Naive thymus-derived CD4-positive, alpha-beta T cell (primary cell): ENCODE results near the gene DNAJC1. TPM values are rescaled to one million over a fixed set of nuclear protein-coding genes. Genes with fewer than 3 reads are reported as not detected.

Source experiments
- ATAC-seq: fragments of 150-1000 bp; cut with Tn5 transposase; 2 replicates; pipeline ENCODE4 v1.10.0; 2021; ENCODE audit warnings: mild to moderate bottlenecking, moderate library complexity
- CTCF ChIA-PET: fragments of 350-600 bp; sonication (Branson Sonifier 250); formaldehyde crosslinking; loops from one replicate; lab custom pipeline; 2021; ENCODE audit warnings: antibody characterized with exemption; lab: Charles Lee
- POLR2A ChIA-PET: fragments of 350-600 bp; sonication (Branson Sonifier 250); formaldehyde crosslinking; loops from one replicate; lab custom pipeline; 2021; ENCODE audit warnings: antibody characterized with exemption, inconsistent platforms; lab: Charles Lee
- DNase-seq, 9 donors: peaks; one replicate each; pipeline versions ENCODE4 v3.0.0 to v3.0.0-alpha.2; 2020 to 2022; ENCODE audit warnings: mixed read lengths in 1 of 9
- H3K27ac ChIP-seq: one replicate; pipeline ENCODE4 v1.7.0; 2013; ENCODE audit warnings: mild to moderate bottlenecking, low read depth, low read length, moderate library complexity
- H3K27me3 ChIP-seq, 2 donors: one replicate each; pipeline ENCODE4 v1.7.0; 2013; ENCODE audit warnings: low read length in 2 of 2, mild to moderate bottlenecking in 2 of 2, moderate library complexity in 2 of 2; ENCODE audit not compliant: control insufficient read depth in 2 of 2, insufficient read depth in 2 of 2
- H3K36me3 ChIP-seq, 3 experiments: 1 replicate in 2 of 3; 2 replicates in 1 of 3; pipeline ENCODE4 v1.7.0; 2013; ENCODE audit warnings: low read length in 3 of 3, mild to moderate bottlenecking in 3 of 3, moderate library complexity in 1 of 3; ENCODE audit not compliant: insufficient read depth in 3 of 3, control insufficient read depth in 2 of 3
- H3K4me1 ChIP-seq, 2 donors: one replicate each; pipeline ENCODE4 v1.7.0; 2013; ENCODE audit warnings: low read length in 2 of 2, mild to moderate bottlenecking in 2 of 2, moderate library complexity in 1 of 2; ENCODE audit not compliant: control insufficient read depth in 2 of 2, insufficient read depth in 2 of 2
- H3K4me3 ChIP-seq: 2 replicates; pipeline ENCODE4 v1.7.0; 2013; ENCODE audit warnings: mild to moderate bottlenecking, low read length
- H3K9me3 ChIP-seq, 3 experiments: 1 replicate in 2 of 3; 2 replicates in 1 of 3; pipeline ENCODE4 v1.7.0; 2013; ENCODE audit warnings: low read length in 3 of 3; ENCODE audit not compliant: control insufficient read depth in 2 of 3
- H3K27ac Mint-ChIP-seq, 9 donors: one replicate each; pipeline ENCODE4 v1.8.0; 2020 to 2022; ENCODE audit warnings: mixed read lengths in 9 of 9, mild to moderate bottlenecking in 8 of 9, moderate library complexity in 5 of 9, inconsistent platforms in 2 of 9
- H3K27me3 Mint-ChIP-seq, 5 donors: one replicate each; pipeline ENCODE4 v1.8.0; 2021 to 2022; ENCODE audit warnings: mixed read lengths in 5 of 5, mild to moderate bottlenecking in 1 of 5
- H3K36me3 Mint-ChIP-seq, 5 donors: one replicate each; pipeline ENCODE4 v1.8.0; 2020 to 2022; ENCODE audit warnings: mixed read lengths in 5 of 5, mild to moderate bottlenecking in 3 of 5, inconsistent platforms in 1 of 5
- H3K4me1 Mint-ChIP-seq, 7 donors: one replicate each; pipeline ENCODE4 v1.8.0; 2020 to 2022; ENCODE audit warnings: mixed read lengths in 7 of 7, mild to moderate bottlenecking in 3 of 7, inconsistent platforms in 1 of 7
- H3K4me3 Mint-ChIP-seq, 10 donors: one replicate each; pipeline ENCODE4 v1.8.0; 2020 to 2022; ENCODE audit warnings: mild to moderate bottlenecking in 10 of 10, mixed read lengths in 10 of 10, moderate library complexity in 6 of 10, inconsistent platforms in 2 of 10
- H3K9me3 Mint-ChIP-seq, 11 donors: one replicate each; pipeline ENCODE4 v1.8.0; 2020 to 2022; ENCODE audit warnings: mixed read lengths in 11 of 11, mild to moderate bottlenecking in 4 of 11, inconsistent platforms in 1 of 11, moderate library complexity in 1 of 11
- intact Hi-C, 2 donors: fragments of 100-400 bp; cut with micrococcal nuclease; formaldehyde crosslinking; loops; one replicate each; pipeline ENCODE4 v1.15.1; 2023
- polyA plus RNA-seq, 2 donors: library from polyadenylated mRNA; unstranded; fragments of 300-500 nt; fragmentation: Illumina TruSeq; gene quantifications; one replicate each; pipeline ENCODE4 v1.2.3, GENCODE V29; 2021
- total RNA-seq, 6 experiments: library from RNA in 5 of 6; stranded (reverse) in 5 of 6; gene quantifications; 1 replicate in 5 of 6; 2 replicates in 1 of 6; pipeline ENCODE4 v1.2.3 and lab custom pipeline; 2021 to 2026

Gene DNAJC1
- total and polyA plus RNA-seq, 7 experiments from 2014 or later = 9.4 to 23.9 (median 12.1) TPM

GRCh38 chr10:21962358-21962757 is 41.2 kb downstream of the DNAJC1 start:
- Mint-ChIP-seq H3K9me3 (peaks cover 0 to 18% (median 4%) of the 10 kb centered on the region in 11 donors), H3K27me3 (no peaks in the 10 kb centered on the region), H3K27ac (no peak overlapping the region), H3K4me1 (peaks cover 0 to 16% (median 5%) of the 10 kb centered on the region in 7 donors), H3K36me3 (peaks cover 0 to 16% (median 10%) of the 10 kb centered on the region in 5 donors), H3K4me3 (no peak overlapping the region)
- H3K9me3 ChIP-seq = no peaks in the 10 kb centered on the region
- no peak overlapping the region for H3K27ac ChIP-seq
- DNase-seq (no peak), ATAC-seq (no peak)
- POLR2A ChIA-PET = no interaction called here
- no peaks in the 10 kb centered on the region for H3K4me1 ChIP-seq
- H3K36me3 ChIP-seq = no peaks in the 10 kb centered on the region
- intact Hi-C loops = no loop called here
- H3K4me3 ChIP-seq = no peak overlapping the region
- CTCF ChIA-PET = interaction anchor here (0.6 kb wide), 1 partner anchor 464 kb away, joined by 3 read pairs; no protein-coding TSS in a partner anchor
- no peaks in the 10 kb centered on the region for H3K27me3 ChIP-seq

DNA sequence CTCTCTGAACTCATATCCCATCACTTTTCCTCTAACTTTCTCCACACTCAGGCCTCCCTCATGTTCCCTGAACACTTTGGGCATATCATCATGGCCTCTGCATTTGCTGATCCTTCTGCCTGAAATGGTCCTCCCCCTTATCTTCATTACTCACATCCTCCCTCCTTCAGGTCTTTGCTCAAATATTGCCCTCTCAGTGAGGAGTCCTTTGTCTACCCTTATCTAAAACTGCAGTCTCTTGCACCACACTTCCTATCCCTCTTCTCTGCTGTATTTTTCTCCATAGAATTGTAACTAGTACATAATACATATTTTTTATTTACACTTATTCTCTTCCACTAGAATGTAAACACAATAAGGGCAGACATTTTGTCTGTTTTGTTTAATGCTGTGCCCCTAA is 41.7 kb downstream of the DNAJC1 start:
- peaks cover 0 to 16% (median 5%) of the 10 kb centered on the region in 7 donors for H3K4me1 Mint-ChIP-seq
- peaks cover 0 to 13% (median 4%) of the 10 kb centered on the region in 11 donors for H3K9me3 Mint-ChIP-seq
- ChIA-PET POLR2A (no interaction called here), CTCF (no interaction called here)
- H3K4me1 ChIP-seq = no peaks in the 10 kb centered on the region
- H3K4me3 ChIP-seq = no peak overlapping the region
- H3K27ac ChIP-seq = no peak overlapping the region
- DNase-seq (no peak), ATAC-seq (no peak)
- H3K27ac Mint-ChIP-seq = no peak overlapping the region
- H3K9me3 ChIP-seq = no peaks in the 10 kb centered on the region
- no peaks in the 10 kb centered on the region for H3K36me3 ChIP-seq
- H3K27me3 Mint-ChIP-seq = no peaks in the 10 kb centered on the region
- H3K27me3 ChIP-seq = no peaks in the 10 kb centered on the region
- H3K4me3 Mint-ChIP-seq = no peak overlapping the region
- intact Hi-C loops = no loop called here
- H3K36me3 Mint-ChIP-seq = peaks cover 0 to 11% (median 7%) of the 10 kb centered on the region in 5 donors

DNA sequence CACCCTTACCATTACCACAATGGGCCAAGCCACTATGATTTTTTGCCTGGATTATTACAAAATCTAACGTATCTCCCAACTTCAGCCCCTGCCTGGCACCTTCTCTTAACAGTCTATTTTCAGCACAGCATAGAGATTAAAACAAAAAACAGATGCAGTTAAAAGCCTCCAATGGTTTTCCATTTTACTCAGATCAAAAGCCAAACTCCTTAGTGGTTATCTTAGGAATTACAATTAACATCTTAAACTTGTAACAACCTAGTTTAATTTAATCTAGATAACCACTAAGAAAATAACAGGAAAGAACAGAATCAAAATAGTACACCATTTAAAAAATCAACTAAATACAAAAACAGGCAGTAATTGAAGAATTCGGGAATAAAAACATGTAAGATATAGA is 43.5 kb downstream of the DNAJC1 start:
- Mint-ChIP-seq H3K4me1 (peaks cover 0 to 15% (median 5%) of the 10 kb centered on the region in 7 donors), H3K9me3 (peaks cover 0 to 5% (median 0%) of the 10 kb centered on the region in 11 donors), H3K27me3 (no peaks in the 10 kb centered on the region), H3K27ac (peak overlapping the region in 1 of 9 donors; percentile 25), H3K4me3 (no peak overlapping the region), H3K36me3 (peaks cover 0 to 5% (median 3%) of the 10 kb centered on the region in 5 donors)
- CTCF ChIA-PET = no interaction called here
- Histone ChIP-seq H3K4me1 (no peaks in the 10 kb centered on the region), H3K9me3 (no peaks in the 10 kb centered on the region), H3K36me3 (no peaks in the 10 kb centered on the region), H3K27me3 (no peaks in the 10 kb centered on the region), H3K27ac (no peak overlapping the region), H3K4me3 (no peak overlapping the region)
- no peak for ATAC-seq
- intact Hi-C loops = loop anchor here (10.0 kb wide), 2 partner anchors 235 to 685 kb away; no protein-coding TSS in a partner anchor
- no peak for DNase-seq
- POLR2A ChIA-PET = no interaction called here

GRCh38 chr10:21954690-21955089 is 48.8 kb downstream of the DNAJC1 start:
- no peak overlapping the region for H3K4me3 Mint-ChIP-seq
- no peaks in the 10 kb centered on the region for H3K9me3 Mint-ChIP-seq
- DNase-seq (no peak), ATAC-seq (no peak)
- H3K36me3 Mint-ChIP-seq = no peaks in the 10 kb centered on the region
- H3K36me3 ChIP-seq = no peaks in the 10 kb centered on the region
- CTCF ChIA-PET = interaction anchor here (0.8 to 1.3 kb wide), 2 partner anchors 223 to 458 kb away, joined by 3 to 11 read pairs; no protein-coding TSS in a partner anchor
- intact Hi-C loops = loop anchor here (5.0 to 10.0 kb wide), 5 partner anchors 222 to 877 kb away; no protein-coding TSS in a partner anchor
- H3K4me1 Mint-ChIP-seq = peaks cover 0 to 5% (median under 1%) of the 10 kb centered on the region in 7 donors
- no peaks in the 10 kb centered on the region for H3K27me3 ChIP-seq
- no peak overlapping the region for H3K27ac Mint-ChIP-seq
- H3K4me1 ChIP-seq = no peaks in the 10 kb centered on the region
- no peak overlapping the region for H3K4me3 ChIP-seq
- no peak overlapping the region for H3K27ac ChIP-seq
- H3K27me3 Mint-ChIP-seq = no peaks in the 10 kb centered on the region
- H3K9me3 ChIP-seq = no peaks in the 10 kb centered on the region
- POLR2A ChIA-PET = interaction anchor here (1.2 kb wide), 1 partner anchor 459 kb away, joined by 7 read pairs; no protein-coding TSS in a partner anchor

GRCh38 chr10:21954132-21954531 is 49.4 kb downstream of the DNAJC1 start:
- no peaks in the 10 kb centered on the region for H3K27me3 ChIP-seq
- no peak overlapping the region for H3K4me3 ChIP-seq
- H3K9me3 ChIP-seq = no peaks in the 10 kb centered on the region
- Mint-ChIP-seq H3K9me3 (no peaks in the 10 kb centered on the region), H3K4me3 (no peak overlapping the region), H3K36me3 (no peaks in the 10 kb centered on the region), H3K27me3 (no peaks in the 10 kb centered on the region), H3K4me1 (peaks cover 0 to 5% (median 0%) of the 10 kb centered on the region in 7 donors), H3K27ac (no peak overlapping the region)
- CTCF ChIA-PET = interaction anchor here (0.8 to 1.3 kb wide), 2 partner anchors 222 to 458 kb away, joined by 3 to 11 read pairs; no protein-coding TSS in a partner anchor
- no peaks in the 10 kb centered on the region for H3K36me3 ChIP-seq
- POLR2A ChIA-PET = interaction anchor here (1.2 kb wide), 1 partner anchor 458 kb away, joined by 7 read pairs; no protein-coding TSS in a partner anchor
- no peak overlapping the region for H3K27ac ChIP-seq
- ATAC-seq = peak; percentile 66
- H3K4me1 ChIP-seq = no peaks in the 10 kb centered on the region
- intact Hi-C loops = loop anchor here (5.0 to 10.0 kb wide), 5 partner anchors 222 to 877 kb away; no protein-coding TSS in a partner anchor
- no peak for DNase-seq

GRCh38 chr10:21953585-21954057 is 49.9 kb downstream of the DNAJC1 start:
- Histone ChIP-seq H3K36me3 (no peaks in the 10 kb centered on the region), H3K4me1 (no peaks in the 10 kb centered on the region), H3K4me3 (no peak overlapping the region), H3K27ac (no peak overlapping the region), H3K9me3 (no peaks in the 10 kb centered on the region), H3K27me3 (no peaks in the 10 kb centered on the region)
- intact Hi-C loops = loop anchor here (1.0 to 10.0 kb wide), 9 partner anchors 212 to 1095 kb away; no protein-coding TSS in a partner anchor
- DNase-seq (peak in 6 of 9 donors; percentile 10 to 48 (median 26)), ATAC-seq (peak; percentile 68)
- POLR2A ChIA-PET = interaction anchor here (1.2 kb wide), 1 partner anchor 458 kb away, joined by 7 read pairs; no protein-coding TSS in a partner anchor
- Mint-ChIP-seq H3K27ac (no peak overlapping the region), H3K4me3 (no peak overlapping the region), H3K36me3 (no peaks in the 10 kb centered on the region), H3K9me3 (no peaks in the 10 kb centered on the region), H3K27me3 (no peaks in the 10 kb centered on the region), H3K4me1 (peaks cover 0 to 4% (median 0%) of the 10 kb centered on the region in 7 donors)
- CTCF ChIA-PET = interaction anchor here (0.6 to 1.3 kb wide), 3 partner anchors 65 to 457 kb away, joined by 3 to 11 read pairs (median 4); no protein-coding TSS in a partner anchor
